ENCODE data around the gene TMEM214.

DNA sequence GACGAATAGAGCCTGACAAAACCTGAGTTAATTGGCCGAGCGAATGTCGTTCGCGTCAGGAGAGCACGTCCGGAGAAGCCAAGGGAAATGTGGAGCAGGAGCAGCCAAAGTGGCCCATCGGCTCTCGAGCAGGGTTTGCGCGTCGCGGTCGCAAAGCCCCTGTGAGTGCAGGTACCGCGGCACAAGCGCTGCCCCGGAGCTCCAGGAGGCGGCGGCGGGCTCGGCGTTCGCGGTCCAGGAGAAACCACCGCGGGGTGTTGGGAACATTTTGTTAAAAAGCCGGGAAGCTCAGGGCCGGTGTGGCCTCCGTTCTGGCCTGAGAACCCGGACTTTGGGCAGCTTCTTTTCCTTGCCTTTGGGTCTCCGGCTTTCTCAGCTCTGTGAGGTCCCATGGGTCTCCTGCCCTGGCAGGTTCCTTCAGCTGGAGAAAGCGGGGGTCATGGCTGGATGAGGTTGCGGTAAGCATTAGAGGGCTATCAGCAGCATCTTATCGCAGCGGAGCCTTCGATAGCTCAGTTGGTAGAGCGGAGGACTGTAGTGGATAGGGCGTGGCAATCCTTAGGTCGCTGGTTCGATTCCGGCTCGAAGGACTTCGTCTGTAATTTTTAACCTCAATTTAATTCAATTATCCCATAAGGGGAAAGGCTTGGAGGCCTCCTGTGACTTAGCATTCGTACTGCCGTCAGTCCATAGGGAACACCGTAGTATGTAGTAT, 17.7 kb downstream of the TMEM214 start:
- TF ChIP-seq, protein P1, sequence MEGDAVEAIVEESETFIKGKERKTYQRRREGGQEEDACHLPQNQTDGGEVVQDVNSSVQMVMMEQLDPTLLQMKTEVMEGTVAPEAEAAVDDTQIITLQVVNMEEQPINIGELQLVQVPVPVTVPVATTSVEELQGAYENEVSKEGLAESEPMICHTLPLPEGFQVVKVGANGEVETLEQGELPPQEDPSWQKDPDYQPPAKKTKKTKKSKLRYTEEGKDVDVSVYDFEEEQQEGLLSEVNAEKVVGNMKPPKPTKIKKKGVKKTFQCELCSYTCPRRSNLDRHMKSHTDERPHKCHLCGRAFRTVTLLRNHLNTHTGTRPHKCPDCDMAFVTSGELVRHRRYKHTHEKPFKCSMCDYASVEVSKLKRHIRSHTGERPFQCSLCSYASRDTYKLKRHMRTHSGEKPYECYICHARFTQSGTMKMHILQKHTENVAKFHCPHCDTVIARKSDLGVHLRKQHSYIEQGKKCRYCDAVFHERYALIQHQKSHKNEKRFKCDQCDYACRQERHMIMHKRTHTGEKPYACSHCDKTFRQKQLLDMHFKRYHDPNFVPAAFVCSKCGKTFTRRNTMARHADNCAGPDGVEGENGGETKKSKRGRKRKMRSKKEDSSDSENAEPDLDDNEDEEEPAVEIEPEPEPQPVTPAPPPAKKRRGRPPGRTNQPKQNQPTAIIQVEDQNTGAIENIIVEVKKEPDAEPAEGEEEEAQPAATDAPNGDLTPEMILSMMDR (IDR thresholded peaks at IDR 0.05; ENCODE audit: low read length) = 0 out of 2 replicates have a peak, but pooled peaks have one; percentile 5
- TF ChIP-seq EZH2 (IDR thresholded peaks at IDR 0.05; ENCODE audit: borderline replicate concordance, low read length) = no peak

Measured in OCI-LY1 (cell line).